Measurements from ENCODE around the gene POLR2H. TPM values are rescaled to one million over a fixed set of nuclear protein-coding genes. Genes with fewer than 3 reads are reported as not detected.

POLR2H gene
- total RNA-seq, 2 experiments from 2014 or later = 100.0 to 103 TPM

DNA sequence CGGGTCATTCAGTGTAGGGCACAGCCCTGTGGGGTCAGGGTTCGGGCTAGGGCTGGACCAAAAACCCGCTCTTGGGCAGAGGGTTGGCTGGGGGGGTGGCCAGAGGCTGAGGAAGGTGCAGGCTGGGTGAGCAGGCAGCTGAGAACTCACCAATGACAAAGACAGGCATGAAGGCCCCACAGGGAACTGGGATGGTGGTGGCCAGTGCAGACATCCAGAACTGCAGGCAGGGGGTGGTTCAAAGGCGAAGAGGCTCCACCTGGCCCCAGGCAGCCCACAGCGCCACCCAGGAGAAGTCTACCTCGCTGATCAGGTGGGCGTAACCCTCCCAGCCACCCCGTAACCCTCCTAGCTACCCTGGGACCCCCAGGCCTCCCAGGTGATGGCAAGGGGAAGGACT, 6.8 kb upstream of the POLR2H start:
- H3K27ac Mint-ChIP-seq = no peak overlapping the region
- POLR2A ChIA-PET = no interaction called here
- intact Hi-C loops (cut with micrococcal nuclease) = no loop called here

DNA sequence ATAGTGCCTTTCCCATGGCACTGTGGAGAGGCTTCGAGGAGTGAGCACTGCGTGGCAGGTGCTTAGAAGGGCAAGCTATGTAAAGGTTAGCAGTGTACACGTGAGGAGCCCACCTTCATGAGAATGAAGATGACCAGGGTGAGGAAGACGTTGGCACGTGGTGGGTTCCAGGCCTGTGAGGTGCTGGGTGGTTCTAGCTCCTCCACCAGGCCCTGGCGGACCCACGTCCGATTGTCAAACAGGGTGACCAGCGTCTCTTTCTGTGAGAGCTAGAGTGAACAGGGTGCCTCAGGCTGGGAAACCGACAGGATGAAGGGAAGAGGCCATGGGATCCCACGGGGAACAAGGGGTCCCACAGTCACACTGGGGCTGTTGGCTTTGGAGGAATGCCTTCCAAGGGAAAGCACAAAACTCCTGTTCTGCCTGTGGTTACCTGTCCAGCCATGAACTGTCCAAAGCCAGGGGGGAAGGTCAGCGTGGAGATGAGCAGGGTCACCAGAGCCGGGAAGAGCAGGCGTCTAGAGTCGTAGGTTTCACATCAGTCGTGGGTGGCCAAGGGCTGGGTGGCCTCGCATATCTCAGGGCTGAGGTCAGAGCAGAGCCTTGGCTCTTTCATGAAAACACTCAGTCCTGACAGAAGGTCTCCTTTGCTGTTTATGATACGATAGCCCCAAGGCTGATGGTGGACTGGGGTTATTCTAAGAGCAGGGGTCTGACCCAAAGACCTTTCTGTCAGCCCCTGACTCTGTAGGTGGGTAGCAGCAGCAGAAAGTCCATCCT, 6.1 kb upstream of the POLR2H start:
- Mint-ChIP-seq H3K4me1 (ENCODE audit: low read depth) (peaks cover 1% of the 10 kb centered on the region), H3K4me3 (no peak overlapping the region), H3K27me3 (no peaks in the 10 kb centered on the region)

More for the DNA sequence above, 6.8 kb upstream of the POLR2H start:
- Mint-ChIP-seq H3K4me1 (ENCODE audit: low read depth) (no peaks in the 10 kb centered on the region), H3K9me3 (no peaks in the 10 kb centered on the region), H3K36me3 (no peaks in the 10 kb centered on the region), H3K27me3 (no peaks in the 10 kb centered on the region), H3K4me3 (no peak overlapping the region)
- DNase-seq = no peak
- CTCF ChIA-PET = interaction anchor here (0.6 to 3.7 kb wide), 8 partner anchors 9 to 190 kb away, joined by 3 to 23 read pairs (median 8); partner anchors contain the start of gene FAM131A

DNA sequence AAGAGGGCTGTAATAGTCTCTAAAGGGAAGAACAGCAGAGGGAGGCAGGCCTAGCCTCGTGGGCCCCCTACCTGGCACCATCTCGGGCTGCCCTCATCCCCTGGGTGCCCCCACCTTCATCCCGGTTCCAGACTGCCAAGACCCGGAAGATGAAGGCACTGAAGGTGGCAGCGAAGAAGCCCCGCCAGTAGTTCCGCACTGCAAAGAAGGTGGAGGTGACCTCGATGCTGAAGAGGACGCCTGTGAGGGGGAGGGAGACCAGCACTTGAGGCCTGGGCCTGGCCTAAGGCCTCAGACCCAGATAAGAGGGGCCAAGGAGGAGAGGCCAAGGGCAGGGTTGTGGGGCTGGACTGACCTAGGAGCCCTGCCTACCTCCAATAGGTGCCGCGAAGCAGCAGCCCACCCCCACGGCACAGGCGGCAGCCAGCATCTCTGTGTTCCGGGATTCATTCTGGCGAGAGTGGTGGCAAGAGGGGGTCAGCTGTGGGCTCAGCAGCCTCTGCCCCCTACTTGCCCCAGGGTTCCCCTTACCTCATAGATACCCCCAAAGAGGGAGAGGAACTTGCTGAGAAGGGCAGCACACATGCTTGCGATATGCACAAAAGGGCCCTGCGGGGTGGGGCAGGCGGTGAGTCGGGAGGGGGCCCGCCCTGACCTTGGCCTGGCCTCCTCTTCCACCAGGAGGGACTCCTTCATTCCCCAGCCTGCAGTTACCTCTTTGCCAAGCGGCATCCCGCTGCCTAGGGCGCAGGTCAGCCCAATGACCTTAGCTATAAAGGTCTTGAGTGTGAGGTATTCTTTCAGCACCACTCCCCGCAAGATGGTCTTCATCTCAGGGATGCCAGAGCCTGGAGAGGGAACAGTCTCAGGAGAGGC, 4.0 kb upstream of the POLR2H start:
- intact Hi-C loops (cut with micrococcal nuclease) = no loop called here
- POLR2A ChIA-PET = no interaction called here
- Mint-ChIP-seq H3K36me3 (no peaks in the 10 kb centered on the region), H3K27me3 (no peaks in the 10 kb centered on the region), H3K4me3 (no peak overlapping the region), H3K9me3 (no peaks in the 10 kb centered on the region), H3K27ac (no peak overlapping the region), H3K4me1 (ENCODE audit: low read depth) (peaks cover 6% of the 10 kb centered on the region)
- no peak for DNase-seq
- CTCF ChIA-PET = interaction anchor here (1.2 kb wide), 1 partner anchor 14 kb away, joined by 3 read pairs; no protein-coding TSS in a partner anchor

More for the DNA sequence above, 6.1 kb upstream of the POLR2H start:
- ChIA-PET CTCF (interaction anchor here (0.6 to 3.7 kb wide), 7 partner anchors 10 to 189 kb away, joined by 3 to 23 read pairs (median 9); partner anchors contain the start of gene FAM131A), POLR2A (interaction anchor here (0.6 kb wide), 1 partner anchor 829 kb away, joined by 3 read pairs; no protein-coding TSS in a partner anchor)
- intact Hi-C loops (cut with micrococcal nuclease) = no loop called here
- H3K36me3 Mint-ChIP-seq = no peaks in the 10 kb centered on the region
- no peaks in the 10 kb centered on the region for H3K9me3 Mint-ChIP-seq
- no peak overlapping the region for H3K27ac Mint-ChIP-seq
- DNase-seq = no peak

DNA sequence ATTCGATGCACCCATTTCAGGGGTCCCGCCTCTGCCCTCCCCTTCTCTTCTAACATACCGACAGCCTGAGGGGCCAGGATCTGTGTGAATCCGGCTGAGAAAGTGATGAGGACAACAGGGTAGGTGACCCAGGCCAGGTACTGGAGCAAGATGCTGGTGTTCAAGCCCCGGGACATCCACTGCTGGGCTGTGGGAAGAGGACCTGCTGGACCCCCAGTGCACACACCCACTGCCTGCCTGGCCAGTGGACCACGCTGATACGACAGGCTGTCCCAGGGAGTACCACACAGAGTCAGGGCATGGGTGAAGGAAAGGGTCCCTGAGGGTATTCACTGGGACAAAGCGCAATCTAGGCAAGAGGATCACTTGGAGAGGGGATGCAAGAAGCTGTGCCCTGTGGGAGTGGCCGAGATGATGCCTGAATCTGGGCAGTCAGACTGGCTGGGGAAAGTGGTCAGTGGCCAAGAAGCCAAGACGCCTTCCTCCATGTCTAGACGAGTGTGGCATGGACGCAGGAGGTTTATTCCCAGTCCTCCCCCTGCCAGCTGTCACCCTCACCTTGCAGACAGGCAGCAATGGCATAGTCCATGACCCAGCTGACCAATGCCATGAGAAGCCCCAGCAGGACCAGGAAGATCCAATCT, 3.3 kb upstream of the POLR2H start:
- Mint-ChIP-seq H3K36me3 (peaks cover 2% of the 10 kb centered on the region), H3K4me3 (no peak overlapping the region), H3K27ac (no peak overlapping the region), H3K27me3 (no peaks in the 10 kb centered on the region), H3K4me1 (ENCODE audit: low read depth) (peaks cover 6% of the 10 kb centered on the region), H3K9me3 (no peaks in the 10 kb centered on the region)
- intact Hi-C loops (cut with micrococcal nuclease) = no loop called here
- POLR2A ChIA-PET = no interaction called here
- CTCF ChIA-PET = interaction anchor here (1.2 kb wide), 1 partner anchor 13 kb away, joined by 3 read pairs; no protein-coding TSS in a partner anchor
- no peak for DNase-seq

DNA sequence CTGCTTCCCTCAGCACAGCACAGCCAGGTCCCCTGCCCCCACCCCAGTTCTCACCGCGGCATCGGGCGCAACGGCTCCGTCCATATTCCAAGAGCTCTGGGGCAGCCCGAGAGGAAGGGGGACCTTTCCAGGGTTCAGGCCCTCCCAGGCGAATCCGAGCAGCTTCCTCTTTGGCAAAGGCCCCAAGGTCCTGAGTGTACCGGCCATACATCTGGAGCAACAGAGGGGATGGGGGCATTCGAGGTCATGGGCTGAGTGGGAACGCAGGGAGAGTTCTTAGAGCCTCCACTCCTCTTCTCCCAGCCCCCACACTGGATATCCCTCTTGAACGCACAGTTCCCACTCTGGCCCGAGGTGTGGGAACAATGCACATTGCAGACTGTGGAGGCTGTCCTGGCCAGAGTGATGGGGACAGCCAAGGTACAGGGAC, 2.6 kb upstream of the POLR2H start:
- H3K9me3 Mint-ChIP-seq = no peaks in the 10 kb centered on the region
- intact Hi-C loops (cut with micrococcal nuclease) = no loop called here
- H3K4me3 Mint-ChIP-seq = no peak overlapping the region
- ChIA-PET POLR2A (no interaction called here), CTCF (interaction anchor here (1.2 kb wide), 1 partner anchor 13 kb away, joined by 3 read pairs; no protein-coding TSS in a partner anchor)
- no peaks in the 10 kb centered on the region for H3K27me3 Mint-ChIP-seq
- H3K36me3 Mint-ChIP-seq = peaks cover 3% of the 10 kb centered on the region
- H3K4me1 Mint-ChIP-seq (ENCODE audit: low read depth) = peaks cover 7% of the 10 kb centered on the region
- DNase-seq = no peak
- no peak overlapping the region for H3K27ac Mint-ChIP-seq

DNA sequence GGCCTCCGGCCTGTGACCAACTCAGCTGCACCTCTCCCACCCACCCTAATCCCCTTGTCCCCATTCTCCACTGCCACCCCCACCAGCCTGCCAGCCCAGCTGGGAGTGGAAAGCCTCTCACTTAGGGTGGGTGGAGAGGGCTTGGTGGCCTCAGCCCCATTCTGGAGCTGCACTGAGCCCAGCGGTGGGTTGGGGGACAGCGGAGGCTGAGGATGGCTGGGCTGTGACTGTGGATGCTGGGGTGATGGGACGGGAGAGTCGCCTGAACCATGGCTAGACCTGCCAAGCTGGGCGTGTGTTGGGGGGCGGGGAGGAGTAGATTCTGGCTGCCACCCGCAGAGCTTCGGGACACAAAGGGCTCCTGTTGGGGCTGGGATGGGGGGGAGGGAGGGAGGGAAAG, 1.9 kb upstream of the POLR2H start:
- no peak overlapping the region for H3K27ac Mint-ChIP-seq
- H3K36me3 Mint-ChIP-seq = peaks cover 6% of the 10 kb centered on the region
- no peaks in the 10 kb centered on the region for H3K27me3 Mint-ChIP-seq
- H3K4me3 Mint-ChIP-seq = no peak overlapping the region
- no peak for DNase-seq
- H3K9me3 Mint-ChIP-seq = no peaks in the 10 kb centered on the region
- intact Hi-C loops (cut with micrococcal nuclease) = loop anchor here (5.0 kb wide), 1 partner anchor 353 kb away; the partner anchor contains the start of gene MAGEF1
- H3K4me1 Mint-ChIP-seq (ENCODE audit: low read depth) = peaks cover 12% of the 10 kb centered on the region
- CTCF ChIA-PET = interaction anchor here (0.8 kb wide), 1 partner anchor 11 kb away, joined by 3 read pairs; no protein-coding TSS in a partner anchor
- POLR2A ChIA-PET = no interaction called here

DNA sequence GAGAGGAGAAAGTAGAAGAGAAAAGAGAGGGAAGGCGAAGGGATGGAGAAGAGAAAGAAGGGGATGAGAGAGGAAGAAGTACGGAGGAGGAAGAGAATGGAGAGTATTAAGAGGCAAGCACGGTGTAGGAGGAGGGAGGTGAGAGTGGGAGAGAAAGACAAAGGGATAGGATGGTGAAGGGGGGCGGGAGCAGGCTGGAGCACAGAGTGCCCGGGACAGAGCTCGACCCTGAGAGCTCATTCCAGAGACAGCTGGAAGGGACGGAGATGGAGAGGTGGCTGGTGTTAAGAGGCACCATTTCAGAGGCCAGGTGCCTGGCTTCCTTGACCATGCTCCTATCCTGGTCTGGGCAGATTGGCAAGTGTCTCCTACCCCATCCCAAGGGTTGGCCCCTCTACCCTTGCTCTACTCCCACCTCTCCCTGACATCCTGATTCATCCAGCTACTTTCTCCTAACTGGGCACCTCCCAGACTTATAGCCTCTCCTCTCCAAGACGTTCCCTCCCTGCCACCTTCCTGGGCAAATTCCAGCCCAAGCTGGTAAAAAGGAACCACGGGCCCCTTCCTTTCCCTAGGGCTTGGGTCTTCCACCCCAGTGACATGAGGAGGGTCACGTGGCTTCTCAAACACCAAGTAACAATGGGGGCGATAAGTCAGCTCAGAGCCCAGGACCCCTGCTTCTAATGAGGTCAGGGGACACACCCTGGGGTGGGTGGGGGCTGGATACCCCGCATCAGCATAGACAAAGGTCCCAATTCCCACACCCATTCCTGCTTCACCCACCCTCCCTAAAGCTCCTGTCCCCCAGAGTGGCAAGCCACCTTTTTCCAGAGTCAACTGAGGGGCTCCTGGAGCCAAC, 1.2 kb upstream of the POLR2H start:
- Mint-ChIP-seq H3K27ac (peak overlapping the region; percentile 66), H3K9me3 (no peaks in the 10 kb centered on the region), H3K36me3 (peaks cover 13% of the 10 kb centered on the region), H3K4me3 (peak overlapping the region; percentile 78), H3K27me3 (no peaks in the 10 kb centered on the region), H3K4me1 (ENCODE audit: low read depth) (peaks cover 19% of the 10 kb centered on the region)
- CTCF ChIA-PET = interaction anchor here (0.8 to 2.4 kb wide), 3 partner anchors 11 to 153 kb away, joined by 3 to 8 read pairs (median 4); no protein-coding TSS in a partner anchor
- POLR2A ChIA-PET = no interaction called here
- intact Hi-C loops (cut with micrococcal nuclease) = loop anchor here (5.0 kb wide), 1 partner anchor 352 kb away; the partner anchor contains the start of gene MAGEF1
- DNase-seq = no peak

DNA sequence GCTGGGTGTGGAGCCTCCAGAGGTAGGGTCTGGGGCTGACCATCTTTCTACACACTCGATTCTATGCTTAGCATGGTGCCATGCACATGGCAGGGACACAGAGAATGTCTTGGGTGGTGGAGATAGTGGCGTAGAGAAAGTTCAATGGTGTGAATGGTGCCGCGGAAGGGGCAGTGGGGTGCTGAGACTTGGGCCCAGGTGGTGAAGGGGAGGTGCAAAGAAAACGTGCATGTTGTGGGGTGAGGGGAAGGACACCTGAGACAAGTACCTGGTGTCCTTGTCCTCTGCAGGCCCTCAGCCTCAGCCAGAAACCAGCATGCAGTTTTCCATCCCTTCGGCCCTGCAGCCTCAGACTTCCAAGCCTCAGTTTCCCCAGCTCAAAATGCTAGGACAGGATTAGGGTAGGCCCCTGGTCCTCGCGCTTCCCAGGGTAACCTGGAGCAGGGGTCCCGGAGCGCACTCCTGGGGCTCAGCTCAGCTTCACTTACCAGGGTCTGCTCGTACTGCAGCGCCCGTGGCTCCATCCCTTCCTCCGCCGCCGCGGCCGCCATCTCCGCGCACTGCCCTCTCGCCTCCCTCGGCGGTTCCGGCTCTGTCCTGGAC, 480 bp upstream of the POLR2H start:
- peaks cover 17% of the 10 kb centered on the region for H3K36me3 Mint-ChIP-seq
- CTCF ChIA-PET = interaction anchor here (1.4 to 2.4 kb wide), 2 partner anchors 11 to 153 kb away, joined by 4 to 8 read pairs; no protein-coding TSS in a partner anchor
- H3K4me1 Mint-ChIP-seq (ENCODE audit: low read depth) = peaks cover 21% of the 10 kb centered on the region
- intact Hi-C loops (cut with micrococcal nuclease) = loop anchor here (5.0 kb wide), 1 partner anchor 351 kb away; the partner anchor contains the start of gene MAGEF1
- POLR2A ChIA-PET = interaction anchor here (1.1 to 1.3 kb wide), 2 partner anchors 41 to 351 kb away, joined by 3 to 4 read pairs; partner anchors contain the start of gene MAGEF1
- peak overlapping the region; percentile 66 for H3K27ac Mint-ChIP-seq
- peak overlapping the region; percentile 78 for H3K4me3 Mint-ChIP-seq
- no peak for DNase-seq
- no peaks in the 10 kb centered on the region for H3K9me3 Mint-ChIP-seq
- no peaks in the 10 kb centered on the region for H3K27me3 Mint-ChIP-seq

DNA sequence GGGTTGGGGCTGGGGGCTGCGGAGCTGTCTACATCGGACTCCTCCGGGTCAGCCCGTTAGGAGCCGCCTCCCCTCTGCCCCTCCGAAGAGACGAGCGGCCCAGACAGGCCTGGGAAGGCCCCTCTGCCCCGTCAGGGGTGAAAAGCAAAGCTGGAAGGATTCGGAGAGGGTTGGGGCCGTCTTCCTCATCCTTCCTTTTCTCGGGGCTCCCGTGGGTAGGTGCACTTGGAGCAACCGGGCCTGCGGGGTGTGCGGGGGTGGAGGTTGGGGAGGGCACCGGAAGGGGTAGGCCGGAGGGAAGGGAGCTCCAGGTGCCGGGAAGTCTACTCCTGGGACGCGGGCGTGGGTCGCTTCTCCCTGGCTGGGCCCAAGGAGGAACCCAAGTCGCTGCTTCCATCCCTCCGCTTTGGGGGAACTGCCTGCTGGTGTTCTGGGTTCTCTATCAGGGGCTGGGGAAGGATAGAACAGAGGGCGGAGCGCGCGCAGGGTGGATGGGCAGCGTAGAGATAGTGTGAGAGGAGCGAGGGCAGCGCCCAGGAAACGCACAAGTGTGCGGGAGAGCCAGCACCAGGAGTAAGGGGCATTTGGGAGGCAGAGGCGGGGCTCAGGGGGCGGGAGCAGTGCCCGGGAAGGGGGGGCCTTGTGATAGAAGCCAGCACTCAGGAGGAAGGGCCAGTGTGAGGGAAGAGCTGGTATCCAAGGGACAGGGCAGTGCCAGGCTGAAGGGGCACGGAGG, 590 bp downstream of the POLR2H start:
- H3K27ac Mint-ChIP-seq = peak overlapping the region; percentile 94
- peaks cover 27% of the 10 kb centered on the region for H3K4me1 Mint-ChIP-seq (ENCODE audit: low read depth)
- no peaks in the 10 kb centered on the region for H3K27me3 Mint-ChIP-seq
- intact Hi-C loops (cut with micrococcal nuclease) = loop anchor here (1.0 to 5.0 kb wide), 6 partner anchors 63 to 451 kb away; partner anchors contain the start of genes EEF1AKMT4, MAGEF1, PSMD2 and VPS8
- ChIA-PET POLR2A (interaction anchor here (1.1 to 1.3 kb wide), 4 partner anchors 14 to 350 kb away, joined by 3 to 4 read pairs (median 4); partner anchors contain the start of gene MAGEF1), CTCF (interaction anchor here (1.0 to 2.4 kb wide), 6 partner anchors 8 to 199 kb away, joined by 3 to 8 read pairs (median 4); partner anchors contain the start of genes ABCF3 and EPHB3)
- peak; percentile 67 for DNase-seq
- H3K36me3 Mint-ChIP-seq = peaks cover 24% of the 10 kb centered on the region
- peak overlapping the region; percentile 96 for H3K4me3 Mint-ChIP-seq
- H3K9me3 Mint-ChIP-seq = no peaks in the 10 kb centered on the region
